ENCODE results near the gene LCN6. TPM values are rescaled to one million over a fixed set of nuclear protein-coding genes. Genes with fewer than 3 reads are reported as not detected.

The LCN6 gene
- total and polyA plus RNA-seq, 2 experiments from 2014 or later, result not detected

DNA sequence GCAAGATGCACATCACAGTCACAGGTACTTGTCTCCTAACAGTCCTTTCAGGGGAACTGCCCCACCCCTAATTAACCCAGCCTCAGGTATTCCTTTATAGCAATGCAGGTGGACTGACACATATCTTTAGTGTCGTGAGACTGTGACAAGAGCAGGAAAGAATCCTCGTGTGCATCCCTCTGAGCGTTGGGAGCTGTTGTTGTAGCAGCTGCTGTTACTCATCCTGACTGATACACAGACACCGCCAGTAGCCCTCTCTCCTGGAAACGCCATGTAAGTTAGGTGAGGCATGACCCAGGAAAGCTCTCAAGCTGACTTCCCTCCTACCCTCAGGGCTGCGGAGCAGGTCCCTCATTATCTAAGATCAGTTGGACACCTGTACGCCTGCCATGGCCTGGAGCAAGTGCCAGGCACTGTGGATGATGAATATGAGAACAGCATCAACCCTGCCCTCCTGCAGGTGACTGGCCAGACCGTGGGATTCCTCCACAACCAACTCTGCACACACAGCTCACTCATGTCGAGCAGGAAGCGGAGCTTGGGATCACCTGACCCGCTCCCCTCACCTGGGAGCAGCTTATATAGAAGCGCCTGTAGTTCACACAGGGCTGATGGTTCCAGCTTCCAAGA is 26.2 kb upstream of the LCN6 start:
- no peaks in the 10 kb centered on the region for H3K36me3 ChIP-seq (replicated peaks; ENCODE audit: insufficient read depth, low read depth)
- WGBS (ENCODE audit: low lambda C conversion rate, missing lambda C conversion rate), result 79% methylated on average over 12 of the region's 12 CpGs
- H3K9me3 ChIP-seq (ENCODE audit: low read depth), result no peaks in the 10 kb centered on the region
- H2AFZ ChIP-seq, result no peak overlapping the region
- no peak overlapping the region for H3K4me3 ChIP-seq
- no peaks in the 10 kb centered on the region for H3K79me2 ChIP-seq
- H3K9me2 ChIP-seq (replicated peaks; ENCODE audit: insufficient read depth), result no peaks in the 10 kb centered on the region
- TF ChIP-seq, protein P1, sequence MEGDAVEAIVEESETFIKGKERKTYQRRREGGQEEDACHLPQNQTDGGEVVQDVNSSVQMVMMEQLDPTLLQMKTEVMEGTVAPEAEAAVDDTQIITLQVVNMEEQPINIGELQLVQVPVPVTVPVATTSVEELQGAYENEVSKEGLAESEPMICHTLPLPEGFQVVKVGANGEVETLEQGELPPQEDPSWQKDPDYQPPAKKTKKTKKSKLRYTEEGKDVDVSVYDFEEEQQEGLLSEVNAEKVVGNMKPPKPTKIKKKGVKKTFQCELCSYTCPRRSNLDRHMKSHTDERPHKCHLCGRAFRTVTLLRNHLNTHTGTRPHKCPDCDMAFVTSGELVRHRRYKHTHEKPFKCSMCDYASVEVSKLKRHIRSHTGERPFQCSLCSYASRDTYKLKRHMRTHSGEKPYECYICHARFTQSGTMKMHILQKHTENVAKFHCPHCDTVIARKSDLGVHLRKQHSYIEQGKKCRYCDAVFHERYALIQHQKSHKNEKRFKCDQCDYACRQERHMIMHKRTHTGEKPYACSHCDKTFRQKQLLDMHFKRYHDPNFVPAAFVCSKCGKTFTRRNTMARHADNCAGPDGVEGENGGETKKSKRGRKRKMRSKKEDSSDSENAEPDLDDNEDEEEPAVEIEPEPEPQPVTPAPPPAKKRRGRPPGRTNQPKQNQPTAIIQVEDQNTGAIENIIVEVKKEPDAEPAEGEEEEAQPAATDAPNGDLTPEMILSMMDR (IDR thresholded peaks at IDR 0.05; ENCODE audit: poor library complexity), result no peak
- no peak for TF ChIP-seq EZH2 (IDR thresholded peaks at IDR 0.05; ENCODE audit: borderline replicate concordance)
- TF ChIP-seq EZH2phosphoT487 (IDR thresholded peaks at IDR 0.05; ENCODE audit: low read depth, severe bottlenecking, unreplicated experiment), result no peak
- no peak overlapping the region for H3K27ac ChIP-seq
- no peak for DNase-seq (ENCODE audit: low spot score)
- H4K20me1 ChIP-seq (ENCODE audit: insufficient read depth, poor library complexity, severe bottlenecking), result no peaks in the 10 kb centered on the region
- H3K4me2 ChIP-seq, result no peak overlapping the region
- no peaks in the 10 kb centered on the region for H3K27me3 ChIP-seq
- H3K4me1 ChIP-seq (ENCODE audit: insufficient read depth), result peaks cover 16% of the 10 kb centered on the region

DNA sequence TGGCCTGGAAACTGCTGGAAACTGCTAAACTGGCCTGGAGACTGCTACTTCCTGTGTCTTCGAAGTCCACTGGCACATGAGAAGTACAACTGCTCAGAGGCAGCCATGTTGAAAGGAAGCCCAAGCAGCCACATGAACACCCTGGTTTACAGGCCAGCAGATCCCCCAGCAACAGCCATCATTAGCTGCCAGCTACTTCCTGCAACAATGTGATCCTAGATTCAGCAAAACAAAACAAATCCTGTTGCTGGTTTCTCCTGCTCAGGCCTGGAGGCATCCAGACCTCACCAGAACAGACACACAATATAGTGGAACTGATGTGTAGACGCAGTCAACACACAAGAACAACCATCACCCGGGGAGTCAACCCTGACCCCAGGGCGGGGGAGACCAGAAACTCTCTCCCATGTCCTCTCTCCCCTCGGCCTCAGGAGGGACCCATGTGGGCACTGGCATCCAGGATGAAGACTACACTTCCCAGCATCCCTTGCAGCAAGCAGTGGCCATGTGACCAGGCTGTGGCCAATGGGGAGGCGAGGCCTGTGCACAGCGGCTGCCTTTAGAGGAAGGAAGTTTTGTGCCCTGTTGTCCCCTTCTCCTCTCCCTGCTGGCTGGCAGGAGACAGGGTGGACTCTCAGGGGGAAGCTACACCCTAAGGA is 25.2 kb upstream of the LCN6 start:
- no peak for DNase-seq (ENCODE audit: low spot score)

GRCh38 chr9:136771907-136772415 is 23.6 kb upstream of the LCN6 start:
- no peaks in the 10 kb centered on the region for H3K9me2 ChIP-seq (replicated peaks; ENCODE audit: insufficient read depth)
- WGBS (ENCODE audit: low lambda C conversion rate, missing lambda C conversion rate), result 82% methylated on average over 3 of the region's 3 CpGs
- H3K36me3 ChIP-seq (replicated peaks; ENCODE audit: insufficient read depth, low read depth), result no peaks in the 10 kb centered on the region
- H3K9me3 ChIP-seq (ENCODE audit: low read depth), result no peaks in the 10 kb centered on the region
- no peaks in the 10 kb centered on the region for H3K27me3 ChIP-seq
- no peak overlapping the region for H3K27ac ChIP-seq
- no peak overlapping the region for H3K4me2 ChIP-seq
- no peaks in the 10 kb centered on the region for H4K20me1 ChIP-seq (ENCODE audit: insufficient read depth, poor library complexity, severe bottlenecking)
- peaks cover 5% of the 10 kb centered on the region for H3K4me1 ChIP-seq (ENCODE audit: insufficient read depth)
- no peak overlapping the region for H2AFZ ChIP-seq
- no peaks in the 10 kb centered on the region for H3K79me2 ChIP-seq
- TF ChIP-seq EZH2 (IDR thresholded peaks at IDR 0.05; ENCODE audit: borderline replicate concordance), result no peak
- TF ChIP-seq, protein P1 (IDR thresholded peaks at IDR 0.05; ENCODE audit: poor library complexity), result no peak
- no peak for TF ChIP-seq EZH2phosphoT487 (IDR thresholded peaks at IDR 0.05; ENCODE audit: low read depth, severe bottlenecking, unreplicated experiment)
- DNase-seq (ENCODE audit: low spot score), result no peak
- no peak overlapping the region for H3K4me3 ChIP-seq

More for the DNA sequence above, 25.2 kb upstream of the LCN6 start:
- 86% methylated on average over 7 of the region's 7 CpGs for WGBS (ENCODE audit: low lambda C conversion rate, missing lambda C conversion rate)
- Histone ChIP-seq H3K27me3 (no peaks in the 10 kb centered on the region), H2AFZ (no peak overlapping the region), H3K4me2 (no peak overlapping the region), H3K9me3 (ENCODE audit: low read depth) (no peaks in the 10 kb centered on the region), H4K20me1 (ENCODE audit: insufficient read depth, poor library complexity, severe bottlenecking) (no peaks in the 10 kb centered on the region), H3K4me1 (ENCODE audit: insufficient read depth) (peaks cover 16% of the 10 kb centered on the region), H3K27ac (no peak overlapping the region), H3K9me2 (replicated peaks; ENCODE audit: insufficient read depth) (no peaks in the 10 kb centered on the region), H3K36me3 (replicated peaks; ENCODE audit: insufficient read depth, low read depth) (no peaks in the 10 kb centered on the region), H3K4me3 (no peak overlapping the region), H3K79me2 (no peaks in the 10 kb centered on the region)
- TF ChIP-seq, protein P1 (IDR thresholded peaks at IDR 0.05; ENCODE audit: poor library complexity), result no peak
- TF ChIP-seq EZH2 (IDR thresholded peaks at IDR 0.05; ENCODE audit: borderline replicate concordance), result no peak

All from hepatocyte (in vitro differentiated cells).